GM12892 (cell line): Measurements from ENCODE around the gene CRYBA4.

ENCODE experiments used
- DNase-seq: peaks from one replicate; pipeline ENCODE4 v3.0.0; 2011; ENCODE audit not compliant: insufficient read length
- FAIRE-seq: peaks from 2 replicates; lab custom pipeline; 2011; peaks lifted over from hg19 to GRCh38; lab: Jason Lieb, UNC
- POLR2A ChIP-seq: IDR thresholded peaks from 2 replicates; pipeline ENCODE4 v1.6.1; 2011; ENCODE audit warnings: low read depth, low read length, control low read depth
- POLR2AphosphoS5 ChIP-seq: IDR thresholded peaks from 2 replicates; pipeline ENCODE4 v1.6.1; 2011; ENCODE audit warnings: low read depth, low read length, control low read depth
- TAF1 ChIP-seq: IDR thresholded peaks from 2 replicates; pipeline ENCODE4 v1.6.1; 2011; ENCODE audit warnings: low read depth, mild to moderate bottlenecking, control low read depth, low read length, borderline replicate concordance

The CRYBA4 gene

DNA sequence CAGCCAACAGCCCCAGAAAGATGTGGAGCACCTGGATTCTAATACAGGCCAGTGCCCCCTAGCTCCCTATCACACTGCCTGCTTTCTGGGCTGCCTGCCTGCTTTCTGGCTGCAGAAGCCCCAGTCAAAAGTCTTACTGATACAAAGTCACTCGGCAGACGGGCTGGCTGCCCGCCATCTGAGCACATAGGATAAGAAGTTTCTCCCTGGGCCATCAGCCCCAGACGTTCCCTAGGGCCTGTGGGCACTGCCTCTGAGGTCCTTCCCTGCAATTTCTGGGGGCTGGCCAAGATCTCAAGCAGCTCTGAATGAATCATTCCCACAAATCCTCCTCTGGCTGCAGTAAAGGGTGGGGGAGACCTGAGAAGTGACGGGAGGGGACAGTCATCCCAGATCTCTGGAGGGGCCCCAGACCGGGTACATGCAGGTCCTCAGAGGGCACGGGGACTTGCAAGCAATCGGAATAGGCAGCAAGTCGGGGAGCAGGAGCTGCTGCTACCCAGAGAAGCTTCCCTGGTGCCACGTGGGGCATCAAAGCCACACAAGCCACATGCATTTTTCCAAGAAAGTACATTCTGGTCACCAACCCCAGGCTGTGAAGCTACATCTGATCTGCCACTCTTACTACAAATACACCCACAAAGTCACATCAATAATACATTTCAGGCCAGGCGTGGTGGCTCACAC lies 36.5 kb upstream of the CRYBA4 start:
- DNase-seq (no peak), FAIRE-seq (no peak)
- TF ChIP-seq TAF1: no peak
- TF ChIP-seq POLR2AphosphoS5: no peak
- TF ChIP-seq POLR2A: no peak

DNA sequence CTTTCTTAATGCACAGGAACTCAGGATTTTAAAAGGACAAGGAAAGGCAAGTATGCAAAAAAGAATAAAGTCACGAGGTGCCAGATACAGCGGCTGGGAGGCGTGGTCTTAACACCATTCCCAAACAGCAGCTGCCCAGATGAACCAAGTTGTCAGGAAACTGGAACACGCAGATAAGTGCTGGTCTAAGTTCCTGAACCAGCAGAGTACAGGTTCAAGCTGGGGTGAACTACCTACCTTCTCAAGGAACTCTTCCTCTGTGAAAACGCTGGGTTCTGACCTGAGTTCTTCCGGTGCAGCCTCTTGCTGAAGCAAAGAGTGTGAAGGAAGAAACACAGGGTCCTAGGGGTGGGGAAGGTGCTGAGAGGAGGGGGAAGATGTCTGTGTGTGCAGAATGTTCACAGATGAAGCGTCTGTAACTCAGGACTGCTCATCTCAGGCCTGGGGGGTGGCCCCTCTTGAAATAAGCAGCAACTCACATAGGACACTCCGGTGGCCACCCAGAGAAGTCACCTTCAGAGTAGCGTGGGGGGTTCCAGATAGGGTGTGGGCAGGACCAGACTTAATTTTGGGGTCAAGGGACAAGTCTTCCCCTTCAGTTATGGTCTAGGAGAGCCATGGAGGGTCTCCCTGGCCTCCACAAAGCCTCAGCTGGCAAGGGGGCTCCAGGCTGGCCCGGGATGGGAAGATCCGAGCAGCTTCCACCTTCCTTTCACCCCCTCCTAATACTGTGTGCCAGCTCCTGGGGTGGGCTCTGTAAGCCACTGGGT lies 35.0 kb upstream of the CRYBA4 start:
- TF ChIP-seq POLR2AphosphoS5: no peak
- no peak for TF ChIP-seq POLR2A
- no peak for TF ChIP-seq TAF1
- no peak for FAIRE-seq
- no peak for DNase-seq

DNA sequence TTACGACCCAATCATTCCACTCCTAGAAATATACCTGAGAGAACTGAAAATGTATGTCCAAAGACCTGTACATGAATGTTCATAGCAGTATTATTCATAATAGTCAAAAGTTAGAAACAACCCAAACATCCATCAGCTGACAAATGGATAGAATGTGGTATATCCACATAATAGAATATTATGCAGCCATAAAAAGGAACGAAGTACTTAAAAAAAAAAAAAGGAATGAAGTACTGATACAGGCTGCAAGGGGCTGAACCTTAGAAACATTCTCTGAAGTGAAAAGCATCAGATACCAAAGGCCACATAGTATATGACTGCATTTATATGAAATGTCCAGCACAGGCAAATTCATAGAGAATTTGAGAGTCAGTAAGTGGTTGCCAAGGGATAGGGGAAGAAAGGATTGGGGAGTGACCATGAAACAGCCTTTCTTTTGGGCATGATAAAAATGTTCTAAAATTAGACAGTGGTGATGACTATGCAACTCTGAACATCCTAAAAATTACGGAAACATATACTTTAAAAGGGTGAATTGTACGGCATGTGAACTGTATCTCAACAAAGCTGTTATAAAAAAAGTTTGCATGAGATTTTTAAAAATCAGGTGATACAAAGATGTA lies 33.7 kb upstream of the CRYBA4 start:
- DNase-seq (no peak), FAIRE-seq (no peak)
- no peak for TF ChIP-seq POLR2A
- TF ChIP-seq POLR2AphosphoS5: no peak
- TF ChIP-seq TAF1: no peak

DNA sequence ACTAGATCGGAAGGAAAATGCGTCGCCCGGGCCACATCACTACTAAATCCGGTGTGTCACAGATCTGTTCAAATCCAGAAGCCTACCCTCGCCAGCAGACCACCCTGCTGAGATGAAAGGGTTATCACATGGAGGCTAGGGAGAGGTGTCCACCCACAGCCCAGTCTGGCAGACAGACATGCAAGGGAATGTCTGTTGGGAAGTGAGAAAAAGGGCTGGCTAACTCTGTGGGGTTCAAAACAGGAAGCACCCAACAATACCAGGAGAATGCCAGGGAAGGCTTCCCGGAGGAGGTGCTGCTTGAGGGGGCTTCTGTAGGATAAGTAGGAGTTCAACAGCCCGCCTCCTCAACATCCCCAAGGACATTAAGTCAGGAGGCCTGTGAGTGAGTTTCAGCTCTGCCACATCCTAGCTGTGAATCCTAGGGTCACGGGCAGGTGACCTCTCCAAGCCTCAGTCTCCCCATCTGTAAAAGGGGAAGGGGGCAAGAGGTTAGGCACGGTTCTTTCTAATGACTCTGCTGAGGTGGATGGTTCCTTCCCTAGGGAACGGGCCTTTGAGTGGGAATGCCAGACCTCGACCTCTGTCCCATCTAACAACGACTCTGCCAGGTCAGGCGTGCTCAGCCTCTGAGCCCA lies 32.9 kb upstream of the CRYBA4 start:
- FAIRE-seq (peak; percentile 64), DNase-seq (no peak)
- TF ChIP-seq TAF1 (no peak), POLR2A (no peak), POLR2AphosphoS5 (no peak)

GRCh38 chr22:26589367-26589844 lies 32.4 kb upstream of the CRYBA4 start:
- FAIRE-seq (no peak), DNase-seq (no peak)
- TF ChIP-seq POLR2AphosphoS5: no peak
- no peak for TF ChIP-seq TAF1
- TF ChIP-seq POLR2A: no peak

DNA sequence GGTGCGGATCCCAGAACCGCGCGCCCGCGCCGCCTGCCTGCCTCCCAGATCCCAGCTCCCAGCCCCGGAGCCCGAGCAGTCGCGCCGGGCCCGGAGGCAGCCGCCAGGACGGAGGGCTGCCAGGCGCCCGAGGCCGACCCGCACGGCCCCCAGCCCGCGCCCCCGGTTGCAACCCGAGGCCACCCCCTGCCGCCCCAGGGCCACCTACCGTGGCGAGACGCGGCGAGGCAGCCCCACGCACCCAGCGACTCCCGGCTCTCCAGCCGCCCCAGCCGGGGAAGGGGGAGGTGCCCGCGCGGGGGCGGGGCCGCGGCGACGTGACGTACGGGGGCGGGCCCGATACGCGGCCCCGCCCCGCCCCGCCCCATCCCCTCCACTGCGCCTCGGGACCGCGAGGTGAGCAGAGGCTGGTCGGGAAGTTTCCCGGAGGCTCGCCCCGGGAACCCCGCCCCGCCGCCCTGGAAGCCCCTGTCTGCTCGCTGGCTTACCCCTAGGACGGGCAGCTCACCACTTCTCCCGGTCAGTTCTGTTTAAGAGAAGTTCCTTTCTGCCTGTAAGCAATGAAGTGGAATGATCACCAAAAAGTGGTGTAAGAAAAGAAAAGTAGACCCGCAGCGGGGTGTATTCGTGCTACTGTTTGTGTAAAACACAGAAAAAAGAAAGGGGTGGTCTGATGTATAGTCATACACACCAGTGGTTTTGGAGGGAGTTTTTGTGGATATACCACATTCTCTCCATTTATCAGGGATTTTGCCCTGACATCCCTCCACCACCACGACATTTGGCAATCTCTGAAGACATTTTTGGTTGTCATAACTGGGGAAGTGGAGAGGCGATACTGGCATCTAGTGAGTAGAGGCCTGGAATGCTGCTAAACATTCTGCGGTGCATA lies 31.7 kb upstream of the CRYBA4 start, which contains the start of gene TPST2:
TPST2 (minus strand) TSS at position 288 of the 892 bp plus-strand sequence. CDS start 48,502 bp downstream, outside the sequence.
- FAIRE-seq (peak; percentile 98), DNase-seq (peak; percentile 73)
- TF ChIP-seq TAF1 (peak; percentile 79), POLR2A (peak; percentile 78), POLR2AphosphoS5 (peak; percentile 61; the same call in 1 of the 2 replicates)

DNA sequence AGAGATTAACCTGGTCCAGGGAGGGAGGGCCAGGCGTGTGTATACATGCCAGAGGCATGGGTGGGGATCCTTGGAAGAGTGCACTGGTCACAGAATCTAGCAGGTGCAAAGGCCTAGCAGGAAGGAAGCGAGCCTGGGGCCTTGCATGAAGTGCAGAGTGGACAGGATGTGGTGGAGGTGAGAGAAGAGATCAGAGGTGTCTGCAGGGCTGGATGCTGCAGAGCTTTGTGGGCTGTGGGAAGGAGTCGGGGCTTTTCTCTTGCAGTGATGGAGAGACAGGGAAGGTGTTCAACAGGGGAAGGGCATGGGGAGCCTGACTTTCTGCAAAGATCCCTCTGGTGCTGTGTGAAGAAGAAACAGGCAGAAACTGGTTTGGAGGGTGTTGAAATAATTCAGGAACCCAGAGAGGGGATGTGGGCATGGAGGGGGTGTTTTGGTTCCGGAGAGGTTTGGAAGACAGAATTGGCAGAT lies 29.3 kb upstream of the CRYBA4 start:
- DNase-seq (no peak), FAIRE-seq (peak; percentile 96)
- TF ChIP-seq POLR2A (peak; percentile 50), TAF1 (0 out of 2 replicates have a peak, but pooled peaks have one; percentile 41), POLR2AphosphoS5 (peak; percentile 52; the same call in 1 of the 2 replicates)

GRCh38 chr22:26593763-26594162 lies 28.0 kb upstream of the CRYBA4 start:
- peak; percentile 54 for FAIRE-seq
- no peak for TF ChIP-seq TAF1
- TF ChIP-seq POLR2A: no peak
- TF ChIP-seq POLR2AphosphoS5: no peak

GRCh38 chr22:26597026-26597425 lies 24.7 kb upstream of the CRYBA4 start:
- TF ChIP-seq POLR2A: no peak
- TF ChIP-seq TAF1: no peak
- TF ChIP-seq POLR2AphosphoS5: no peak
- FAIRE-seq: no peak
- no peak for DNase-seq

More at GRCh38 chr22:26593763-26594162, 28.0 kb upstream of the CRYBA4 start:
- DNase-seq: no peak

GRCh38 chr22:26597480-26597879 lies 24.3 kb upstream of the CRYBA4 start:
- FAIRE-seq (no peak), DNase-seq (no peak)
- TF ChIP-seq POLR2A (no peak), POLR2AphosphoS5 (no peak), TAF1 (no peak)
